Activated CD8-positive, alpha-beta T cell treated with anti-CD3 and anti-CD28 coated beads, Interleukin-2, amount 10 ng/mL, durations not matched to agents 7 days and 5 days (primary cell): ENCODE data around the gene PIAS1. TPM values are rescaled to one million over a fixed set of nuclear protein-coding genes. Genes with fewer than 3 reads are reported as not detected.

Experiments used
- ATAC-seq: fragments of 150-1000 bp; cut with Tn5 transposase; one replicate; pipeline ENCODE4 v1.10.0; 2021; ENCODE audit warnings: moderate library complexity
- CTCF ChIA-PET: fragments of 350-600 bp; sonication (Branson Sonifier 250); formaldehyde crosslinking; loops from one replicate; lab custom pipeline; 2021; ENCODE audit warnings: antibody characterized with exemption; lab: Charles Lee
- POLR2A ChIA-PET: fragments of 350-600 bp; sonication (Branson Sonifier 250); formaldehyde crosslinking; loops from one replicate; lab custom pipeline; 2021; ENCODE audit warnings: antibody characterized with exemption; lab: Charles Lee
- DNase-seq: peaks from one replicate; pipeline ENCODE4 v3.0.0-alpha.2; 2020
- H3K27ac Mint-ChIP-seq: one replicate; pipeline ENCODE4 v1.8.0; 2021; ENCODE audit warnings: mild to moderate bottlenecking, mixed read lengths
- H3K27me3 Mint-ChIP-seq: one replicate; pipeline ENCODE4 v1.8.0; 2021; ENCODE audit warnings: low read depth, mixed read lengths
- H3K36me3 Mint-ChIP-seq: one replicate; pipeline ENCODE4 v1.8.0; 2021; ENCODE audit warnings: low read depth, mixed read lengths
- H3K4me1 Mint-ChIP-seq: one replicate; pipeline ENCODE4 v1.8.0; 2021; ENCODE audit warnings: low read depth, mixed read lengths
- H3K4me3 Mint-ChIP-seq: one replicate; pipeline ENCODE4 v1.8.0; 2021; ENCODE audit warnings: mild to moderate bottlenecking, mixed read lengths
- H3K9me3 Mint-ChIP-seq: one replicate; pipeline ENCODE4 v1.8.0; 2022; ENCODE audit warnings: mixed read lengths; ENCODE audit not compliant: insufficient read depth
- total RNA-seq, 2 experiments: library from RNA; stranded (reverse); gene quantifications; one replicate each; pipeline ENCODE4 v1.2.3, GENCODE V29; 2021

PIAS1 gene
- total RNA-seq, 2 experiments from 2014 or later, result 40.6 to 44.2 TPM

DNA sequence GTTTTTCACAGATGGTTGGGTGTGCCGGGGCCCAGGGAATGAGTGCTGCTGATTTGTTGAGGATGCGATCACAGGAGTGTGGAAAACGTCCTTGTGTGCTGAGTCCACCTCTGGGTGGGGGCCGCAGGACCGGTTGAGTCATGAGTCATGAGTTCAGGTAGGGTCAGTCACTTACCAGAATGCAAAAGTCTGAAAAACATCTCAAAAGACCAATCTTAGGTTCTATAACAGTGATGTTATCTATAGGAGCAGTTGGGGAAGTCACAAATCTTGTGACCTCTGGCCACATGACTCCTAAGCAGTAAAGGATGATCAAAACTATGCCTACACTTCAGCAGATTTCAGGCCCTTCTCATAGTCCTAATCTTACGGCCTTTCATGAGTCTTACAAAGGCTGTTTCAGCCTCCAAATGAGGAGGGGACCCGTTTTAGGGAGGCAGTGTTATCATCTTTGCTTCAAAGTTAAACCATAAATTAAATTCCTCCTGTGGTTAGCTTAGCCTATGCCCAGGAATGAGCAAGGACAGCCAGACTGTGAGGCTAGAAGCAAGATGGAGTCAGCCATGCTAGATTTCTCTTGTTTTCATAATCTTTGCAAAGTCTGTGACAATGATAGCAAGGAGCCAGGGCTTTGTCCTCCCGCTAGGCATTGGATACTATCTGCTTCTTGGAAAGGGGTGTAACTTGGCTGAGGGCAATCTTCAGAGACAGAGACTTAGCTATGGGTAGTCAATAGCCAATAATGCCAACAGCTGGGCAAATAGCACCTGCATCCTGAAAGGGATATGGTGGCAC is 30.6 kb upstream of the PIAS1 start:
- ChIA-PET POLR2A (no interaction called here), CTCF (no interaction called here)
- Mint-ChIP-seq H3K9me3 (no peaks in the 10 kb centered on the region), H3K27me3 (peaks cover 2% of the 10 kb centered on the region), H3K4me1 (no peaks in the 10 kb centered on the region), H3K27ac (no peak overlapping the region), H3K36me3 (no peaks in the 10 kb centered on the region), H3K4me3 (no peak overlapping the region)
- ATAC-seq, result no peak
- DNase-seq, result no peak

DNA sequence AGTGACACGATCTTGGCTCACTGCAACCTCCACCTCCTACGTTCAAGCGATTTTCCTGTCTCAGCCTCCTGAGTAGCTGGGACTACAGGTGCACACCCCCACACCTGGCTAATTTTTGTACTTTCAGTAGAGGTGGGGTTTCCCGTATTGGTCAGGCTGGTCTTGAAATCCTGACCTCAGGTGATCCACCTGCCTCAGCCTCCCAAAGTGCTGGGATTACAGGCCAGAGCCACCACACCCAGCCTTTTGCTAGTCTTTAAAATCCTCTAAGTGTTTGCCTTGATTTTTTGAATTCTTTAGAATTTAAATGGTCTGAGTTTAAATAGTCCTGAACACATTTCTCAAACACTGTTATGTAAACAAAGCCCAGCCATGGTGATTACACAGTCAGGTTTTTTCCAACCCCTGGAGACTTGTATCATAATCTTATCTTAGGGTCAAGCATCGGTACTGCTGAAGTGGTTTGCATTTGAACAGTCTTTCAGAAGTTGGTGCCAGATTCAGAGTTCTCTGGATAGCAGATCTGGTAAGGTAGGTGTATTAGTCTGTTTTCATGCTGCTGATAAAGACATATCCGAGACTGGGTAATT is 28.2 kb upstream of the PIAS1 start:
- ChIA-PET POLR2A (no interaction called here), CTCF (no interaction called here)
- Mint-ChIP-seq H3K27ac (no peak overlapping the region), H3K4me1 (no peaks in the 10 kb centered on the region), H3K27me3 (peaks cover 6% of the 10 kb centered on the region), H3K4me3 (no peak overlapping the region), H3K9me3 (no peaks in the 10 kb centered on the region), H3K36me3 (no peaks in the 10 kb centered on the region)
- ATAC-seq (no peak), DNase-seq (no peak)

DNA sequence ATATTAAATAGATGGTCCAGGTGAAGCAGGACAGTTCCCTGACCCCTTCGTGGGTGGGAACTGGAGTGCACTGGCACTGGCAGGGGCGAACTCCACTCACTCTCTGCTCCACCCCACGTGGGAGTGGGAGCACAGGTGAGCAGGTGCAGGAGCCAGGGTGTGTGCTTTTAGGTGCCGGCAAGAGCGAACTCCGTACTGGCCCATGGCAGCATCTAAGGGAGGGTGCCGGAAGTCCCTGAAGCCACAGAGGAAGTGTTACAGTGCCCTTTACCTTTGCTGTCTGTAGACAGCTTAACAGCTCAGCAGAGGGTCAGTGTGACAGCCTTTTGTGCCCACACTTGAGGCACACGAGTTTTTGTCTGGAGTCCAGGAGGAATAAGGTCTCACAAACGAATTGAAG is 26.7 kb upstream of the PIAS1 start:
- no peak for ATAC-seq
- no peaks in the 10 kb centered on the region for H3K36me3 Mint-ChIP-seq
- ChIA-PET POLR2A (no interaction called here), CTCF (no interaction called here)
- H3K4me1 Mint-ChIP-seq, result no peaks in the 10 kb centered on the region
- H3K27ac Mint-ChIP-seq, result no peak overlapping the region
- H3K4me3 Mint-ChIP-seq, result no peak overlapping the region
- DNase-seq, result no peak
- peaks cover 14% of the 10 kb centered on the region for H3K27me3 Mint-ChIP-seq
- no peaks in the 10 kb centered on the region for H3K9me3 Mint-ChIP-seq

DNA sequence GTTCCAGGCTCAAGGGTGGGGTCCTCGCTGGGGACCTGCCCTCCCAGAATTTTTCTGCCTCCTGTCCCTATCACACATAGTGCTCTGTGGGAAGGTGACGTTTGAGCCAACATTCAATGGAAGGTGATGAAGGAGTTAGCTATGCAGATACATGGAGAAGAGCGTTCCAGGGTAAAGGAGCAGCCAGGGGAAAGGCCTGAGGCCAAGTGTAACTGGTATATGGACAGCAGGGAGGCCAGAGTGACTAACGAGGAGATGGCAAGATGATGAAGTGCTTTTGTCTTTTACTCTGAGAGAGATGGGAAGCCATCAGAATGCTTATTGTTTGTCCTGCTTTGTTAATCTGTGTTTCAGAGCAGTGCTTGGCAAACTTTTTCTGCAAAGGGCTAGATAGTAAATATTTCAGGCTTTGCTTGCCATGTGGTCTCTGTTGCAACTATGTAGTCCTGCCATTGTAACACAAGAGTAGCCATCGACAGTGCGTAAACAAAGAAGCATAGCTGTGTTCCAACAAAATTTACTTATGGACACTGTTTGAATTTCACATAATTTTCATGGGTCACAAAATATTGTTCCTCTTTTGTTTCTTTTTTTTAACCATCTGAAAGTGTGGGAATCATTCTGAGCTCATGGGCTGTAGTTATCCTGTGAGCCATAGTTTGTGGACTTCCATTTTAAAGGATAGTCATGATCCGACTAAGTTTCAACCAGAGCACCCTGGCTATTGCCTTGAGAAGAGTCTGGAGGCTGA is 25.8 kb upstream of the PIAS1 start:
- POLR2A ChIA-PET, result no interaction called here

DNA sequence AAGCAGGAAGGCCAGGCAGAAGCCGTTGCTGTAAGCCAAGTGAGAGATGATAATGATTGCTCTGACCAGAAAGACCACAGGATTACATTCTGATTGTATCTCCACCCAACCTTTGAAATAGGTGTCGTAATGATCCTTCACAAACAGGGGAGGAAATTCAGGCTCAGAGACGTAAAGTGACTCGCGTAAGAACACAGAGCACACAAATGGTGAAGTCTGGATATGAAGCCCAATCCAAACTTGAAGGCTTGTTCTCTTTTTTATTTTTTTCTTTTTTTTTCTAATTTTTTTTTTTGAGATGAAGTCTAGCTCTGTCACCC is 25.3 kb upstream of the PIAS1 start:
- ATAC-seq, result no peak
- no peaks in the 10 kb centered on the region for H3K4me1 Mint-ChIP-seq
- no peaks in the 10 kb centered on the region for H3K36me3 Mint-ChIP-seq
- CTCF ChIA-PET, result no interaction called here
- no peak overlapping the region for H3K4me3 Mint-ChIP-seq
- H3K27me3 Mint-ChIP-seq, result peaks cover 22% of the 10 kb centered on the region
- POLR2A ChIA-PET, result no interaction called here
- H3K27ac Mint-ChIP-seq, result no peak overlapping the region
- no peaks in the 10 kb centered on the region for H3K9me3 Mint-ChIP-seq
- DNase-seq, result no peak

More for the DNA sequence above, 25.8 kb upstream of the PIAS1 start:
- Mint-ChIP-seq H3K9me3 (no peaks in the 10 kb centered on the region), H3K4me1 (no peaks in the 10 kb centered on the region), H3K27me3 (peaks cover 17% of the 10 kb centered on the region), H3K4me3 (no peak overlapping the region), H3K27ac (no peak overlapping the region), H3K36me3 (no peaks in the 10 kb centered on the region)
- DNase-seq (no peak), ATAC-seq (no peak)
- CTCF ChIA-PET, result no interaction called here

DNA sequence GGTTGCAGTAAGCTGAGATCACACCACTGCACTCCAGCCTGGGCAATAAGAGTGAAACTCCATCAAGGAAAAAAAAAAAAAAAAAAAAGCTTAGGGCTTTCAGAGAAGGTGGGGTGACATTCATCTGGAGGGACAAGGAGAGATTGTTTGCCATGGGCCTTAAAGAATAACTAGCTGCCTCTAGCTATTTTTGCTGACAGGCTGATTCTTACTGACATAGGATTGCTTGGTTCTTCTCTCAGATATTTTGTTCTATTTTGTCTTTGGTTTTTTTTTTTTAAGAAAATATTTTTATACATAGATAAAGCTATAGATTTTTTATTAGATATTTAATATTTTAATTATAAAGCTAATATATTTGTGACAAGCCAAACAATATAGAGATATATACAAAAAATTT is 24.2 kb upstream of the PIAS1 start:
- peaks cover 24% of the 10 kb centered on the region for H3K27me3 Mint-ChIP-seq
- CTCF ChIA-PET, result no interaction called here
- POLR2A ChIA-PET, result no interaction called here
- no peak overlapping the region for H3K27ac Mint-ChIP-seq
- ATAC-seq, result no peak
- no peaks in the 10 kb centered on the region for H3K9me3 Mint-ChIP-seq
- no peak overlapping the region for H3K4me3 Mint-ChIP-seq
- H3K4me1 Mint-ChIP-seq, result no peaks in the 10 kb centered on the region
- H3K36me3 Mint-ChIP-seq, result no peaks in the 10 kb centered on the region
- no peak for DNase-seq

DNA sequence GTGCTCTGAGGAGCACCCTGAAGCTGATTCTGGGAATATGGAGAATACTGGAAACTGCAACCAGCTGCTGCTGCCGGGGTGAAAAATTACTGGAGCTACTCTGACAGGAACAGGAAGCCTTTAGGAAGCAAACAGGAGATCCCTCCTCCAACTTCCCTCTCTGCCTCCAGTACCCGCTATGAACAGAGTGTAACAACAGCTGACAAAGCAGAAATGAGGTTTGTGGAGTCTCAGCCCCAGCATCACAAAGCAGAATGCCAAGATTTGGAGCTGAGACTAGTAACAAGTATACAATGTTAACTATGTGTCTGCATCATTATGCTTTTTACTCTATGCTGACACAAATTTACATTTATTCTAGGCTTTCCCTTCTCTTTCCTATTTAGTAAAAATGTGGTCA is 22.7 kb upstream of the PIAS1 start:
- no peaks in the 10 kb centered on the region for H3K9me3 Mint-ChIP-seq
- H3K27me3 Mint-ChIP-seq, result peaks cover 28% of the 10 kb centered on the region
- H3K4me3 Mint-ChIP-seq, result no peak overlapping the region
- POLR2A ChIA-PET, result no interaction called here
- no peak for ATAC-seq
- CTCF ChIA-PET, result interaction anchor here (0.8 kb wide), 1 partner anchor 22 kb away, joined by 3 read pairs; no protein-coding TSS in a partner anchor
- no peak for DNase-seq
- no peak overlapping the region for H3K27ac Mint-ChIP-seq
- H3K36me3 Mint-ChIP-seq, result no peaks in the 10 kb centered on the region
- no peaks in the 10 kb centered on the region for H3K4me1 Mint-ChIP-seq

DNA sequence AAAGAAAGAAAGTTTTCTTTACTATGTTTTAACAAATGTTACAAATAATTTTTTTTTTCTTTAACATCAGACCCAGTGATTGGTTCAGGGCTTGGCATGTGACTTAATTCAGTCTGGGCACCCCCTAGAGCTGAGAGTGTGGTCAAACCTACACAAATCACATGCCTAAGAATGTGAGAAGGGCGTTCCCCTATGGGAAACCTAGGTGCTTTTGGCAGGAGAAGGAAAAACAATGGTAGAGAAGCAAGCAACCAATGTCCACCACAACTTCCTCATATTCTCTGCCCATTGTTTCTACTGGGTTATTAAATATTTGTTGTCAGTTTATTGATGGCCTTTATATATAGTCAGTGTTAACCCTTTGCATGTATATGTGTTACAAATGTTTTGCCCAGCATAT is 21.4 kb upstream of the PIAS1 start:
- POLR2A ChIA-PET, result no interaction called here
- H3K4me1 Mint-ChIP-seq, result no peaks in the 10 kb centered on the region
- DNase-seq (no peak), ATAC-seq (no peak)
- H3K36me3 Mint-ChIP-seq, result no peaks in the 10 kb centered on the region
- H3K4me3 Mint-ChIP-seq, result no peak overlapping the region
- peaks cover 32% of the 10 kb centered on the region for H3K27me3 Mint-ChIP-seq
- no peak overlapping the region for H3K27ac Mint-ChIP-seq
- CTCF ChIA-PET, result no interaction called here
- H3K9me3 Mint-ChIP-seq, result no peaks in the 10 kb centered on the region

DNA sequence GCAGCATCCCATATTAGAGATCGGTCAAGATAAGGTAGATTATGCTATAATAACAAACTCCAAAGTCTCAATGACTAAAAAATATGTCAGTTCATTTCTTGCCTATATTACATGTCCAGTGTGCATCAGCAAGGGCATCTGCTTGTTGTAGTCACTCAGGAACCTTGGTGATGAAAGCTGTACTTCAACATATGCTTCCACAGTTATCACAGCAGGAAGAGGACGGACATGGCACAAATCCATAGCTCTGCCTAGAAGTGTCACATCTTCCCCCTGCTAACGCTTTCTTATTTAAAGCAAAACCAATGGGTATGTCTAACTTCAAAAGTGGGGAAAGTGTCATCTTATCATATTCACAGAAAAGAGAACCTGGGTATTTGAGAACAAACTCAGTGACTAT is 20.0 kb upstream of the PIAS1 start:
- no peak overlapping the region for H3K4me3 Mint-ChIP-seq
- H3K27ac Mint-ChIP-seq, result no peak overlapping the region
- peaks cover 7% of the 10 kb centered on the region for H3K9me3 Mint-ChIP-seq
- no peak for DNase-seq
- peaks cover 37% of the 10 kb centered on the region for H3K27me3 Mint-ChIP-seq
- H3K4me1 Mint-ChIP-seq, result no peaks in the 10 kb centered on the region
- ATAC-seq, result no peak
- no peaks in the 10 kb centered on the region for H3K36me3 Mint-ChIP-seq
- CTCF ChIA-PET, result no interaction called here
- POLR2A ChIA-PET, result no interaction called here

DNA sequence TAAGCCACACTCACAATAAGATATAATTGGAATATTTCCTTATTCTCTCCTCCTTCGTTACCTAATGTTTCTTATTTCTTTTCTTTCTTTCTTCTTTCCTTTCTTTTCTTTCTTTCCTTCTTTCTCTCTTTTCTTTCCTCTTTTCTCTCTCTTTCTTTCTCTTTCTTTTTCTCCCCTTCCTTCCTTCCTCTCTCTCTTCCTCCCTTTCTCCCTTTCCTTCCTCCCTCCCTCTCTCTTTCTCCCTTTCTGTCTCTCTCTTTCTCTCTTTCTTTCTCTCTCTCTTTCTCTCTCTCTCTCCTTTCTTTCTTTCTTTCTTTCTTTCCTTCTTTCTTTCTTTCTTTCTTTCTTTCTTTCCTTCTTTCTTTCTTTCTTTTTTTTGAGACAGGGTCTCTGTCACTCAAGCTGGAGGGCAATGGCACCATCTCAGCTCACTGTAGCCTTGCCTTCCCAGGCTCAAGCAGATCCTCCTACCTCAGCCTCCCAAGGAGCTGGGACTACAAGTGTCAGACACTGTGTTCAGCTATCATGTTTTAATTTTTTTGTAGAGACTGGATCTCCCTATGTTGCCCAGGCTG is 19.3 kb upstream of the PIAS1 start:
- Mint-ChIP-seq H3K27me3 (peaks cover 41% of the 10 kb centered on the region), H3K9me3 (peaks cover 8% of the 10 kb centered on the region), H3K4me3 (no peak overlapping the region), H3K27ac (no peak overlapping the region), H3K36me3 (no peaks in the 10 kb centered on the region), H3K4me1 (no peaks in the 10 kb centered on the region)
- CTCF ChIA-PET, result no interaction called here
- POLR2A ChIA-PET, result no interaction called here
- no peak for ATAC-seq
- DNase-seq, result no peak

DNA sequence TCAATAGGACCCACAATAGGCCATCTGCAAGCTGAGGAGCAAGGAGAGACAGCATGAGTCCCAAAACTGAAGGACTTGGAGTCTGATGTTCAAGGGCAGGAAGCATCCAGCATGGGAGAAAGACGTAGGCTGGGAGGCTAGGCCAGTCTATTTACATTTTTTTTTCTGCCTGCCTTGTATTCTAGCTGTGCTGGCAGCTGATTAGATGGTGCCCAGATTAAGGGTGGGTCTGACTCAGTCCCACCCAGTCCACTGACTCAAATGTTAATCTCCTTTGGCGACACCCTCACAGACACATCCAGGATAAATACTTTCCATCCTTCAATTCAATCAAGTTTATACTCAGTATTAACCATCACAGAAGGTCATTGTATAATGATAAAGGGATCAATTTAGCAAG is 15.9 kb upstream of the PIAS1 start:
- H3K4me1 Mint-ChIP-seq, result no peaks in the 10 kb centered on the region
- H3K4me3 Mint-ChIP-seq, result no peak overlapping the region
- POLR2A ChIA-PET, result no interaction called here
- DNase-seq (no peak), ATAC-seq (no peak)
- H3K9me3 Mint-ChIP-seq, result peaks cover 8% of the 10 kb centered on the region
- H3K27me3 Mint-ChIP-seq, result peaks cover 37% of the 10 kb centered on the region
- H3K27ac Mint-ChIP-seq, result no peak overlapping the region
- CTCF ChIA-PET, result no interaction called here
- no peaks in the 10 kb centered on the region for H3K36me3 Mint-ChIP-seq

DNA sequence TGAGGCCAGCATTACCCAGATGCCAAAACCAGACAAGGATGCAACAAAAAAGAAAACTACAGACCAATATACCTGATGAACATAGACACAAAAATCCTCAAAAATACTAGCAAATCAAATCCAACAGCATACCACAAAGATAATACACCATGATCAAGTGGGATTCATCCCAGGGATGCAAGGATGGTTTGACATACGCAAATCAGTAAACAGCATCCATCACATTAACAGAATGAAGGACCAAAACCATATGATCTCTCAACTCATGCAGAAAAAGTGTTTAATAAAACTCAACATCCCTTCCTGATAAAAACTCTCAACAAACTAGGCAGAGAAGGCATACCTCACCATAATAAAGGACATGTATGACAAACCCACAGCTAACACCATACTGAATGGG is 14.0 kb upstream of the PIAS1 start:
- ChIA-PET POLR2A (no interaction called here), CTCF (no interaction called here)
- Mint-ChIP-seq H3K9me3 (peaks cover 8% of the 10 kb centered on the region), H3K36me3 (no peaks in the 10 kb centered on the region), H3K4me3 (no peak overlapping the region), H3K4me1 (no peaks in the 10 kb centered on the region), H3K27ac (no peak overlapping the region), H3K27me3 (peaks cover 29% of the 10 kb centered on the region)
- ATAC-seq, result no peak
- DNase-seq, result no peak
